ENCODE measurements around the gene C2orf15. TPM values are rescaled to one million over a fixed set of nuclear protein-coding genes. Genes with fewer than 3 reads are reported as not detected.

The C2orf15 gene
- total and polyA plus RNA-seq, 2 of the 8 experiments (the other 6 are each of a cell fraction or from before 2014, with no cell fraction given) = 3.6 to 6.5 TPM

GRCh38 chr2:99140056-99140859 lies 1.2 kb upstream of the C2orf15 start (continued):
- no peak for TF ChIP-seq CTCF (IDR thresholded peaks at IDR 0.05; ENCODE audit: control extremely low read depth in 1 of 3, insufficient read depth in 1 of 3, low read depth in 1 of 3, low read length in 3 of 3)
- TF ChIP-seq CBX5 (IDR thresholded peaks at IDR 0.05; ENCODE audit: low read depth, low read length) = no peak
- TF ChIP-seq FOSL1 (IDR thresholded peaks at IDR 0.05; ENCODE audit: insufficient read depth, low read depth, low read length) = no peak
- no peak for TF ChIP-seq SUZ12 (IDR thresholded peaks at IDR 0.05; ENCODE audit: low read length)
- no peak for TF ChIP-seq CTBP2 (IDR thresholded peaks at IDR 0.05; ENCODE audit: borderline replicate concordance, insufficient read depth, insufficient read length, low read length)
- TF ChIP-seq SP2 (IDR thresholded peaks at IDR 0.05; ENCODE audit: low read length) = no peak
- no peak for TF ChIP-seq SIN3A (conservative IDR thresholded peaks at IDR 0.05 in 1 of 2, IDR thresholded peaks at IDR 0.05 in 1 of 2; ENCODE audit: low read depth in 1 of 2, low read length in 2 of 2)
- no peak for TF ChIP-seq BCL11A (IDR thresholded peaks at IDR 0.05; ENCODE audit: low read depth in 2 of 2, low read length in 2 of 2)
- TF ChIP-seq NANOG (IDR thresholded peaks at IDR 0.05; ENCODE audit: insufficient read depth, low read depth, low read length, poor library complexity, severe bottlenecking) = no peak
- TF ChIP-seq USF2 (IDR thresholded peaks at IDR 0.05; ENCODE audit: low read length) = no peak
- no peak for TF ChIP-seq SP4 (IDR thresholded peaks at IDR 0.05; ENCODE audit: low read length)

Data from H1 (cell line).